GM20000 (cell line): ENCODE data around the gene ADAM8.

Experiments used
- DNase-seq: peaks from one replicate; pipeline ENCODE4 v3.0.0; 2012; ENCODE audit warnings: low spot score
- TF ChIP-seq, protein P1 (sequence below): IDR thresholded peaks from 2 replicates; pipeline ENCODE4 v1.5.1; 2012; ENCODE audit warnings: mild to moderate bottlenecking, control low read depth; ENCODE audit errors: extremely low read depth, missing control alignments

ADAM8 gene

GRCh38 chr10:133287832-133288500 lies 11.3 kb upstream of the ADAM8 start:
- no peak for DNase-seq
- TF ChIP-seq, protein P1, sequence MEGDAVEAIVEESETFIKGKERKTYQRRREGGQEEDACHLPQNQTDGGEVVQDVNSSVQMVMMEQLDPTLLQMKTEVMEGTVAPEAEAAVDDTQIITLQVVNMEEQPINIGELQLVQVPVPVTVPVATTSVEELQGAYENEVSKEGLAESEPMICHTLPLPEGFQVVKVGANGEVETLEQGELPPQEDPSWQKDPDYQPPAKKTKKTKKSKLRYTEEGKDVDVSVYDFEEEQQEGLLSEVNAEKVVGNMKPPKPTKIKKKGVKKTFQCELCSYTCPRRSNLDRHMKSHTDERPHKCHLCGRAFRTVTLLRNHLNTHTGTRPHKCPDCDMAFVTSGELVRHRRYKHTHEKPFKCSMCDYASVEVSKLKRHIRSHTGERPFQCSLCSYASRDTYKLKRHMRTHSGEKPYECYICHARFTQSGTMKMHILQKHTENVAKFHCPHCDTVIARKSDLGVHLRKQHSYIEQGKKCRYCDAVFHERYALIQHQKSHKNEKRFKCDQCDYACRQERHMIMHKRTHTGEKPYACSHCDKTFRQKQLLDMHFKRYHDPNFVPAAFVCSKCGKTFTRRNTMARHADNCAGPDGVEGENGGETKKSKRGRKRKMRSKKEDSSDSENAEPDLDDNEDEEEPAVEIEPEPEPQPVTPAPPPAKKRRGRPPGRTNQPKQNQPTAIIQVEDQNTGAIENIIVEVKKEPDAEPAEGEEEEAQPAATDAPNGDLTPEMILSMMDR = no peak

- DNase-seq = no peak
These were observed 9.7 kb upstream of the ADAM8 start for GRCh38 chr10:133286366-133286765.

GRCh38 chr10:133285217-133285616 lies 8.5 kb upstream of the ADAM8 start:
- no peak for DNase-seq
- TF ChIP-seq, protein P1 = no peak

More at GRCh38 chr10:133286366-133286765, 9.7 kb upstream of the ADAM8 start:
- TF ChIP-seq, protein P1 = no peak

DNA sequence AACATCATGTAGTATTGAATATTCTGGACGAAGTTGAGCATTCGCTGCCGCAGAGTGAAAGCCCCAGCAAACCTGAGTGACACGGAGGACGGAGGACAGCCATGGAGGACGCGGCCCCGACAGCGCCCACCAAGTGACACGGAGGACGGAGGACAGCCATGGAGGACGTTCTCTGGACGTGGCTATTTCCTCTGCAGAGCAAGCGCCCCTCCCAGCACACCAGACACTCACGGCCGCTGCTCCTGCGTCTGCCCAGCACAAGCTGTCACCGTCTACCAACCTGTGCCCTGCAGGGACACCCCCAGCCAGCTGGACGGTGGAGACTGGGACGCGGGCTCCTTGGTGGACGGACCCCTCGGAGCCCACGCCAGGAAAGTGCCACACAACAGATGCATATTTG lies 7.3 kb upstream of the ADAM8 start:
- DNase-seq = no peak
- TF ChIP-seq, protein P1 = no peak

- DNase-seq = no peak
- TF ChIP-seq, protein P1 = no peak
These were observed 6.2 kb upstream of the ADAM8 start for GRCh38 chr10:133282846-133283390.

- DNase-seq = no peak
- TF ChIP-seq, protein P1 = no peak
These were observed 5.1 kb upstream of the ADAM8 start for GRCh38 chr10:133281628-133282372.

GRCh38 chr10:133281084-133281483 lies 4.4 kb upstream of the ADAM8 start:
- no peak for DNase-seq
- TF ChIP-seq, protein P1 = no peak
